LoVo (cell line): ENCODE data around the gene CASS4.
A peak's percentile ranks its signal among the peaks of the same experiment; 100 is the strongest.
"Not testable (repeated sequence)": the region's sequence is repeated elsewhere in the genome, so short reads cannot be mapped to it uniquely, and the experiment has no call there.

Source experiments
- DNase-seq: peaks from one replicate; pipeline ENCODE4 v3.0.0-alpha.2; 2016; ENCODE audit warnings: low spot score

The CASS4 gene

DNA sequence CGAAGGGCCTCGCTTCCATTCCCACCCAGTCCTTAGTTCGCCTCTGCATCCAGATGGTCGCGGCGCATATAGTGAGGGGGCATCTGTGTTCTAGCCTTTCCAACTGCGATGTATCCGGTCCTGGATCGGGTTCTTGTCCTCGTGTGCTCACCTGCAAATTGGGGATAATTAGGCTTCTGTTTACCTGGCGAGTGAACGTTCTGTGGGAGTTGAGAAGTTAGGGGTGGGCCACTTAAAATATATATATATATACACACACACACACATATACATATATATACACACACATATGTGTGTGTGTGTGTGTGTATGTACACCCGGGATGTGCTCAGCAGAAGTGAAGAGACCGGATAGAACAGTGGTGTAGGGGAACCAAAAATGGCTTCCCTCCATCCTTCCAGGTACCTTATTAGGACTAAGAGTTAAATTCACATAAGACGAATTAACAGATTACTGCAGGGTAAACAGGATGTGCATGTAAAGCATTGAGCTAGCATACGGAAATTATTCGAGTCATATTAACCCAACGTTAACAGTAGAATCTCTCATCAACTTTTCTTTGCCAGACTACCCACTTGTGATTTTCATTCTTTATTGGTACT, 19.1 kb upstream of the CASS4 start:
- DNase-seq: peak; percentile 11

DNA sequence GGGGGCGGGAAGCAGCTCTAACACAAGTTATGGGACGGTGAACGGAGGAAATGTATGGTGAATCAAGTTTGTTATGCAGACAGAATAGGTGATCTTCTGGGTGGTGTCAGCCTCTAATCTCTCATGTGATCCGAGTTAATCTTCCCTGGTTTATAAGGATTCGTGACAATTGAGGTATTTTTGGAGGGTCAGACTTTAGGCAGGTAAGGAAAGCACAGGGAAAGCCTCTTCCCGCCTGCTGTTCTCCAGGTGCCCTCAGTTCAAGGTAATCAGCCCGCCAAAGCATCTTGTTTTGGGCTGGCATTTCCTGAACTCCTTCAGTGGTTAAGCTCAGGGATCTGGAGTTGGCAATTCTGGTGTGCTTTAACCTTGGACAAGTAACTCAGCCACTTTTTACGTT, 18.4 kb upstream of the CASS4 start:
- no peak for DNase-seq

DNA sequence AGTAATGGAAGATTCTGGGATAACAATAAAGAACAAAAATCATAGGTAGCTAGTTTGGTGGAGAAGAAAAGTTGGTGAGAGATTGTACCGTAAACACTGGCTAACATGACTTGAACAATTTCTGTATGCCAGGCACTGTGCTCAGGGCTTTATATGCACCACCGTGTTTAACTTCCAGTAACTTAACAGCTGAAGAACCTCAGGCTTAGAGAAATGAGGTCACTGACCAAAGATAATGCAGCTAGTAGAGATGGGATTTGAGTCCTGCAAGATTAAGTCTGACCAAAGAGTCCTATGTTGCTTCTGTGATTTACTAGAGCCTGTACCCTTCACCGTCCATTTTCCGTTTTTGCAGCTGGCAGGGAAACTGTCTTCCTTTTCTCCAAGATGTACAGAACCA, 16.9 kb upstream of the CASS4 start:
- no peak for DNase-seq

DNA sequence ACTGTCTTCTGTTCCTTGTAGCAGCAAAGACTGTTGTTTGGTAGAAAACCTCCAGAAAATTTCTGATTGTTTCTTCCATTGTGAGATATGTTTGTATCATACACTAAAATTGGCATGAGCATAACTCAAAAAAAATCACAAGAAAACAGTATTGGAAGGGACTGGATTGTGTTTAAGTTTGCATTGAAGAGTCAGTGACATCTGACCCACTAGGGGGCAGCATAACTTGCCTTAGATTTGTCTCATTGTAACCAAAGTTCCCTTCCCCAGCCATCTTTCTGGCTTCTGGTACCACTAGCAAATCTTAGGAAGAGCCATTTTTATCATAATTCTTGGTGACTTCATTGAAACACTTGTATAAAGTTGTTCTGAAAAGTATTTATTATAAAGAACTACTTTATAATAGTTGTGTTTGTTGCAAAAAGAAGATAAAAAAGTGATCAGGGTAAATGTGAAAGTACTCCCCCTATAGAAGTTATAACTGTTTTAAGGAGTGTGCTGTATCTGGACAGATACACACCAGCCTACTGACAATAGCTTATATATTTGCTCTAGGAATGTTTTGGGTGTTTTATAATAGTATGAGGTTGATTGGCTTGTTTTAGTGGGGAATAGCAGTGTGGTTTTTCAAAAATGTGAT, 11.9 kb upstream of the CASS4 start:
- peak; percentile 43 for DNase-seq

DNA sequence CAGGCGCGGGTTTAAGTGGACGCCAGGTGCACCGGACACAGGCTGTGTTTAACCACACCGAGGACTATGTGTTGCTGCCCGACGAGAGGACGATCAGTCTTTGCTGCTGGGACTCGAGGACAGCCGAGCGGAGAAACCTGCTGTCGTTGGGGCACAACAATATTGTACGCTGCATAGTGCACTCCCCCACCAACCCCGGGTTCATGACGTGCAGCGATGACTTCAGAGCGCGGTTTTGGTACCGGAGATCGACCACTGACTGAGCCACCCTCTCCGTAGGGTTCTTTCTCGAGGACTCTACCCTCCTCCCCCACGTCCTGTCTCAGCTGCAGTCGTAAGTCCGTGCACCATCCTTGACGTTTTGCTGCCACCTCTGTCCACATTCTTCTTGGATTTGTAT, 8.6 kb upstream of the CASS4 start:
- DNase-seq: no peak

DNA sequence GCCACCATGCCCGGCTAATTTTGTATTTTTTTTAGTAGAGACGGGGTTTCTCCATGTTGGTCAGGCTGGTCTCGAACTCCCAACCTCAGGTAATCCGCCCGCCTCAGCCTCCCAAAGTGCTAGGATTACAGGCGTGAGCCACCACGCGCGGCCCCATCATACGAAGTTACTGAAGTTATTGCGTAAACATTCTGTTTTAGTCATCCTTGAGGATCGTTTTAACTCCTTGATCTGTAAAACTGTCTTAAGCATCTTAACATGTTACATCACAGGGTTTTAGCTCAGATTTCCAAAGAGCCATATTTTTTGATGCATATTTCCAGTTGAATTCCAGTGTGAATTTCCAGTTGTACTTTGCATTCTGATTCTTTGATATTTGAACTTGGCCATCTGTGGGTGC, 6.7 kb upstream of the CASS4 start:
- not testable (repeated sequence) for DNase-seq

DNA sequence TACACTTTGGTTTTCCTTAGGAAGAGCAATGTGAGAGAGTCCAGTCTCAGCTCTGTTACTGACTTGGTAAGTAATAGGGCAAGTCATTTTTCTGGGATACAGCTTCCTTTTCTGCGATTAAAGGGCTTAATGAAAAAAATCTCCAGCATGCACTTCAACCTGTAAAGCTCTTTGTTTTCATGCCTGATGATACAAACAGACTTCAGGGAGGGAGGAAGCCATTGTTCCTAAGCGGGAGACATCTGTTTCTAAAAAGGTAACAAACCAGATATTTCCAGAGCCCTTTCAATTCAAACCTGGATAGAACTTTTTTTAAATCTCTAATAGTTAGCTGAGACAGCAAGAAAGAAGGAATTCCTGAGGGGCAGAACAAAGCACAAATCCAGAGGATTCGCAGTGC, 5.2 kb upstream of the CASS4 start:
- no peak for DNase-seq

DNA sequence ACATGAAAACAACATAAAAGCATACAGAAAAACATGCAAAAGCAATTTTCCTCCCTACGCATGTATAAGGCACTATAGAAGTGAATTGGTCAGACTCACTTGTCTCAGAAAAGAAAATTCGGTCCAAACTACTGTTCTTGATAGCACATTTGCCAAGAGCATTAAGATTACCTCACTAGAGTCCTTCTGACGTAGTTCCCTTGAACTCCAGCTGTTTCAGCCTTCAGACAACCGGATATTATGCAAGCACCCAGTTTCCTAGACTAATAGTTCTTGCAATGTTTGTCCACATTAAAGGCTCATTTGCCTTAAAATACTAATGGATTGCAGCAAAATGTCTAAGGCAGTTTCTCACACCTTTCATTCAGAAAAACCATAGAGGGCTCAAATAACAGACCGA, 2.5 kb upstream of the CASS4 start:
- DNase-seq: no peak

DNA sequence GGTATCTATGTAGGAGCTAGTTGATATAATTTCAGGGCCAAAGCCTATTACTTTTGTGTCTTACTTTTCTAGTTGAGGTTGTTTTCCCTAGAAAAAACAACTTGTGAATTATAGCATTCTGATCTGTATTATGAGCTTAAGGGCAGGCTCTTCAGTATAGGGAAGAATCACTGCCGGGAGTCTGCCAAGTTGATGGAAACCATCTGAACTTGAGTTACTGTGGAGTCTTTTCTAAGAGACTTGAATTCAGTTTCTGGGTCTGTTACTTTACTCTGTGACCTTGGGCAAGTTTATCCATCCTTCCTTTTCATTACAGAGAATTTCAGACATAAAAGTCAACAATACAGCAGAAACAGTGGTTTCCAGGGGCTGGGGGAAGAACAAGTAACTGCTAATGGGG, 2.1 kb upstream of the CASS4 start:
- DNase-seq: no peak

DNA sequence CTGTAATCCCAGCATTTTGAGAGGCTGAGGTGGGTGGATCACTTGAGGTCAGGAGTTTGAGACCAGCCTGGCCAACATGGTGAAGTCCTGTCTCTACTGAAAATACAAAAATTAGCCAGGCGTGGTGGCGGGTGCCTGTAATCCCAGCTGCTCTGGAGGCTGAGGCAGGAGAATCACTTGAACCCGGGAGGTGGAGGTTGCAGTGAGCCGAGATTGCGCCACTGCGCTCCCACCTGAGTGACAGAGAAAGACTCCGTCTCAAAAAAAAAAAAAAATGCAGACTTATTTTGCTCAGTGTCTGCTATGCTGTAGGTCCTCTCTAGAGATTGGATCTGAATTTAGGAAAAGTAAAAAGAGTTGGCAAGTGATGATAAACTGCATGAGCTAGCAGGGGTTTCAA, 773 bp upstream of the CASS4 start:
- DNase-seq: not testable (repeated sequence)

DNA sequence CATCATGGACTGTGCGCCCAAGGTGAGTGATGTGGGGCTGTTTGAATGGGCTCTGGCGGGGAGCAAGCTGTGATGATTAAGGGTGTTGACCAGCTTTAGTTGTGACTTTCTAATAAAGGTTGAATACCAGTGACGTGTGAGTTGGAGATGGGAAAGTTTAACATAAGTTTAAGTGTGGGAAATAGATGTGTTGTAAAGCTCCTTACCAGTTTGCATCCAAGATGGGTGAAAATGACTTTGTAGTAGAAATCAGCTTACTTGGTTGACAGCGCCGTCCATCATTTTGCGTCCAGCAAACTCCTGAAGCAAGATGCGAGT, 372 bp downstream of the CASS4 start:
- no peak for DNase-seq

DNA sequence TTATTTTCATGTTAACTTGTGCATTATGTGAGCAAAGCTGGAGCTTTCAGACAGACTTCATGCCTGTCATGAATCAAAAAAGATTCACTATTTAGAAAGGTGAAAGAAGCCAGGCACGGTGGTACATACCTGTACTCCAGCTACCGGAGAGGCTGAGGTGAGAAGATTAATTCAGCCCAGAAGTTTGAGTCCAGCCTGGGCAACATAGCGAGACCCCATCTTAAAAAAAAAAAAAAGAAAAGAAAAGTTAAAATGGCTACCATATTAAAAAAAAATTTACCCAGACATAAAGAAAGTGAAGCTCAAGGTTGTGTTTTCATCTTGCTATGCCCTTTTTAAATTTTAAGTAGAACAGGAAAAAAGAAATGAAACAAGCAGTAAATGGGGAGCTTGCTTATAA, 889 bp downstream of the CASS4 start:
- DNase-seq: no peak

DNA sequence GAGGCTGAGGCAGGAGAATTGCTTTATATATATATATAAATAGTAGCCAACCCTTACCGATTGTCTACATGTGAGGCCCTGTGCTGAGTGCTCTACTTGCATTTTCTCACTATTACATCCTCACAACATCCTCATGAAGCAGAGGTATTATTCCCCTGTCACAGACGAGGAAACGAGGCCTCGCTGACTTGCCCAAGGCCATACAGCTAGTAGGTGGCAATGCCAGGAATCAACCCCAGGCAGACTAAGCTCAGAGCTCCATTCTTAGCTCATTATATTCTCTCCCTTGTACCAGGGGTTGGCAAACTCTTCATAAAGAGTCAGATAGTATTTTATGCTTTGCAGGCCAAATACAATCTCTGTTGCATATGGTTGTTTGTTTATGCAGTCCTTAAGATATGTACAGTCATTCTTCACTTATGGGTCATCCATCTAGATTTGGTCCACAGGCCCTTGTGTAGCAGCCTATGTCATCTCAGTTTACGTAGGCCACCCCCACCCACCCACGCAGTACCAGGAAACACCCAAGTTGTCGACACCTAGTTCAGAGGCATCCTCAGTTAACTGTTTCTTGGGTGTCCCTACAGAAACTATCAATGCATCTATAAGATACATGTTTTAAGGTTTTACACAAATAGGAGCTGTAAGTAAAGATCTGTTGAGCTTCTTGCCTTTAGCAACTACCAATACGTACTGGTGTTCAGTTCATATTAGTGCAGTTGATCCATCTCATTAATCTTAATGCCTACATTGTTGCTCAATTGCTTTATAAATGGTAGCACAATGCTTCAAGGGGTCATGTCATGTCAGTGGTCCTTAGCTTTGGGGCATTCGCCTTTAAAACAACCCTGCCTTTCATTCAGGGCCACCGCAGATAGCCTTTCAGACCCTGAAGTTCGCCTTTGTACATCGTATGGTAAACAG, 3.0 kb downstream of the CASS4 start:
- DNase-seq: no peak

DNA sequence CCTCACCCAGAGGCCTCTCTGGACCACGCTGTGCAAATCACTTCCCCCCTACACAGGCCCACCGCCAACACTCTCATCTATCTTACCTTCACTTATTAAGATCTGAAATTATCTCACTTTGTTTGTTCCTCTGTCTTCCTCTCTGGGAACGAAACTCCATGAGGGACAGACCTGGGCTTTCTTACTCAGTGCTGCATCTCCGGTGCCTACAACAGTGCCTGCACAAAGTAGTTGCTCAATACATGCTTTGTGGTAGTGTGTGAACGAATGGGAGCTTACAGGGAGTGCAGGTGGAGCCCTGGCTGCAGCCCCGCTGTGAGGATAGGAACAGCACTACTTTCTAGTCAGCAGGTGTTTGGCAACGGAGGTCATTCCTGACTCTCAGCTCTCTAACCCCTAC, 5.3 kb downstream of the CASS4 start:
- no peak for DNase-seq

DNA sequence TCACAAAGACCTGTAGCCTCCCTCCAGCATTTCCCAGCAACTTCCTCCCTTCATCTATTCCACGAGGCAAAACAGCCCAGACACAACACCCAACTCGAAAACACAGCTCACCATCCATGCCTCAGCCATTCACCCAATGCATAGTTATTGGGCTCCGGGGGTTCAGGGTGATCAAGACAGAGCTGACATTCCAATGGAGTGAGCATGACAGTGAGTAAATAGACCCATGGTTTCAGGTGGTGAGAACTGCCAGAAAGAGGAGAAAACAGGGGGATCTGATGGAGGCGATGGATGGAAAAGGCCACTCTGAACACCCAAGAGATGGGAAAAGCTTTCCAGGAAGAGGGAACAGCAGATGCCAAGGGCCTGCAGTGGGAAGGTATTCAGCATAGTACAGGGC, 5.9 kb downstream of the CASS4 start:
- no peak for DNase-seq

DNA sequence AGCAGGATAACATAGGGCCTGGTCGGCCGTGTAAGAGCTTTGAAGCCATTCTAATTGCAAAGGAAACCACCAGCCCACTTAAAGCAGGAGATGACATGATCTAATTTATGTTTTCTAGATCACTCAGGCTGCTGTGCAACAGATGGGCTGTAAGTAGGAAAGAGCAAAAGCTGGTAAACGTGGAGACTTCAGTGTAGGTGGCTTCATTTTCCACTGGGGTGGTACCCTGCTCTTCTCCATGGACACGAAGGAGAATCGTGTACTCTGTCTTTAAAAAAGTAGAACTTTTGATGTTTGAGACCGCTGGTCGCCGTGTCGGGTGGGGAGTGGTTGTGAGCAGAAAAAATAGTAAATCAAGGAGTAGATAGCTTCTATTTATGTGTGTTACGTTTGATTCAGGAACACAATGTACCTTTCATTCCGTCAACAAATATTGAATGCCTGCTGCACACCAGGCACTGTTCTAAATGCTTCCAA, 6.4 kb downstream of the CASS4 start:
- no peak for DNase-seq

DNA sequence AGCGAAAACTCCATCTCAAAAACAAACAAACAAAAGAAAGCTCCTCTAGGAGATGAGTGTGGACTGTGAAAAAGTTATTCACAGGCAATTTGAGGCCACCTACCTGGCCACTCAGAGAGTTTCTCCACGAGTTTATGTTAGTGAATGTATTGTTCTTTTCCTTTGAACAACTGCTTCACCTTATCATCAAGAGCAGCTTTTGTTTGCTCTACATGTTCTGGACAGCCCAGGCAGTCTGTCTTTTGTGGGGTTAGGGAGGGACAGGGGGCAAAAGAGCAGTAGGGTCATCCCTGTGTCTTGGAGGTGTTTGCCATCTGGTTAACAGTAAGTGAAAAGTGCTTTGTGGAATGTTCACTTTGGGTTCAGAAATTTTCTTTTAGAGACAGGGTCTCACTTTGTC, 8.0 kb downstream of the CASS4 start:
- no peak for DNase-seq

DNA sequence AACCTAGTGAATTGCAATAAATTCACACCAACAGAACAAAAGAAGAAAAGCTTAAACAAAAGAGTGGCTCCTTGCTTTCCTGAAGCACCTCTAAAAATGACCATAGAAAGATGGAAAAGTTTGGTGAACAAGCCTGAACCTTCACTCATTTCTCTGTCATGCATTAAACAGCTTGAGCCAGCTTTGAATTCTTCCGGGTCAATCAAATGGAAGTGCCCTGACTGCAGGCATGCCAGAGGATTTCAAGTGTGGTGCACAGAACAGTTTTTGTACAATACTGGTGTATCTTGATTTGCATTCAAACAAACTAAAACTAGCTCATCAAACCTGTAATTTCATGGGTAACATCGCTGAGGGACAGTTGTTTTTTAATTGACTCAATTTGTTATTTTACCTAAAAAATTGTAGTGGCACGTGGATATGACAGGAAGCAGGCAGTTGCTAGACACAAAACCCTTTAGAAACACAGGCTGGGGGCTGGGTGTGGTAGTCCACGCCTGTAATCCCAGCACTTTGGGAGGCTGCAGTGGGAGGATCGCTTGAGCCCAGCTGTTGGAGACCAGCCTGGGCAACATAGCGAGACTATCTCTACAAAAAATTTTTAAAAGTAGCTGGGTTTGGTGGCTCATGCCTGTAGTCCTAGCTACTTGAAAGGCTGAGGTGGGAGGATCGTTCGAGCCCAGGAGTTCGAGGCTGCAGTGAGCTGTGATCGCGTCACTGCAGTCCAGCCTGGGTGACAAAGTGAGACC, 9.1 kb downstream of the CASS4 start:
- DNase-seq: no peak

DNA sequence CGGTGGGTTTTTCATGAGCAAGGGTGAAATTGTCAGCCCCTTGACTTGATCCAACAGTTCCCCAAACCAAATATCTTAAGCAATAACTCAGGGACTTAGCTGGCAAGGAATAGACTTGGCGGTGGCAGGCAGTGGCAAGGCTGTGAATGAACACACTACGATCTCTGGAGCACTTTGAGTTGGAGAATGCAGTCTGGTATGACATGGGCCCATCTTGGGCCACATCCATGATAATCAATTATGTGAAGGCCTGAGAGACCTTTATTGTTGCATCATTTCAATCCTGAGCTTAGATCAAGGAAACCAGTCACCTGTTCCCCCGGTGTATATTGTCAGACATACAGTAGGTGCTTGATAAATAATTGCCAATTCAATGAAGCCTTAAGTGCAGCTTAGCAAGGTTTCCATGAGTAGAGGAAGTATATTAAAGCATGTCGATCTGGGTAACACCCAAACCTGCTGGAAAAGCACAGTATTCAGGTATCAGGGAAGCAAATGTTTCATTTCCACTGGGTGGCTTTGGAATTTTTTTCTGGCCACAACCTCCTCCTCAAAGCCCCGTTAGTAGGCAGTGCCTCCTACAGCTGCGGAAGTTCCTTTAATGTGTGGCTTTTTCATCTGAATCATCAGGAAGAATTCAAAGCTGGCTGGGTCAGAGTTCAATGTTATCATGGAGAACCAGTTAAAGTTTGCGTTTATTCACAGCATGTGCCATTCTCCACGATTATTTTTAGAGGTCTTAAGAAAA, 10.2 kb downstream of the CASS4 start:
- DNase-seq: peak; percentile 69

DNA sequence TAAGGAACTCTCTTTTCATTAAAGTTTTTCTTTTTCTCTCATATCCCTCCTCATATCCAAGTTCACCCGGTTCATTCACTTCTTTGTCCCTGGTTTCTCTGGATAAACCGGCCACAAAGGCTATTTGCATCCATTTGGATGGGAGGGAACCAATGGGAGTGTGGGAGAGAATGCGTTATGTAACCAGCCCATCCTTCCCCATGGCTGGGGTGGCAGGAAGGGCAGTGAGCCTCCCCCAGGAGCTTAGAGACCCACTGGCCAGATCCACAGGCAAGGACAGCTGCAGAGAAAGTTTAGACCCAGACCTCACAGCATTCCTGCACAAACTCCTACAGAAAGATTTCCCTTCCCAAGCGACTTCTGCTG, 10.7 kb downstream of the CASS4 start:
- DNase-seq: no peak

DNA sequence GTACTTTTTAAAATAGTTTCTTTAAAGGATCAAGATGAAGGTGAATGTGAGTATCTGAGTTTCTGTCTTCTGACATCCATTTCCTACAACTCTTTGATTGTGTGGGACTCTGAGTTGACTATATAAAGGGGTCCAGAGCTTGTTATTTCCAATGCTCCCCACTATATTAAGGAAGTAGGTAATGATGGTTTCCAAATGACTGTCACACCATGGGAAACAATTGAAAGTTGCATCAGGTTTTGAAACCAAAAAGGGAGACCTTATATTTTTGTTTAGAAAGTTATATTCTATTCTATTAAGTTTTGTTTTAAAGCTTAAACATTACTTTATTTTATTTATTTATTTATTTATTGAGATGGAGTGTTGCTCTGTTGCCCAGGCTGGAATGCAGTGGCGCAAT, 11.2 kb downstream of the CASS4 start:
- DNase-seq: no peak

DNA sequence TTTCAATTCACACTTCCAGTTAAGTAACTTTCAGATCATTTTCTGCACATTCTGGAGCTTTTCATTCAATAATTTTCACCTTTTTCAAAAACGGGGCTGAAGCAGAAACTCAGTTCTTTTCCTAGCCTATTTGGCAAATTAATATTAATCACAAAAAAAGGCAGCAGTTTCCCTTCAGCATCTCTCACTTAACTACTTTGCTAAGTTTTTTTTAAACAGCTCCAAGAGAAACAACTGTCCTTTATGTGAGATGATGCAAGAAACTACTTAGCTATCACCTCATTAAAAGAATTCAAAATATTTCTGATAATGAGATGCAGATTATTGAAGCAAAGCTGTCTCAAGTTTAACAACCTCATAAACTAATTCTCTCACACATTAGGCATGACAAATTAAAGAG, 11.8 kb downstream of the CASS4 start:
- DNase-seq: no peak
